Measurements from ENCODE around the gene GNG2.

DNA sequence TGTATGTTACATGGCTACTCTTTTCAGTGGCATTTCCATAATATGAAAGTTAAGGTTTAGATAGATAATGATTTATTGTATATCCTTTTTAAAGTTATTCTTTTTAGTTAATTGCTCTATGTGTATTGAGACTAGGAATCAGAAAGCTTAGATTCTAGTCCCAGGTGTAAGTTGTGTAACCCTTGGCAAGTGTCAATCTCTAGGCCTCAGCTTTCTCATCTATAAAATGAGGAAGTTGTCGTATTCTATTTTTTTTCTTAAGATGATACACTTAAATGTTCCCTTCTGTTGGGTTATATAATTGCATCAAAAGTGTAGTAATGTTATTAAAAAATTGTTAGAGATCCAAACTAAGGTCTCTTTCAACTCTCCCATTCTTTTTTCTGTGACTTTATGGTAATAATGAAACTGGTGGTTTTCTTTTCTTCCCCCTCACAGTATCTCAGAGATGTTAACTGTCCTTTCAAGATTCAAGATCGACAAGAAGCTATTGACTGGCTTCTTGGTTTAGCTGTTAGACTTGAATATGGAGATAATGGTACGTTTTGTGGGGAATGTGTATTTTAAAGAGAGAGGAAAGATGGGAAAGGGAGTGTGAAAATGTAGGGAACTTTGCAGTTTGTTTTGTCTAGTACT, 133.0 kb downstream of the GNG2 start:
- TF ChIP-seq, protein P1, sequence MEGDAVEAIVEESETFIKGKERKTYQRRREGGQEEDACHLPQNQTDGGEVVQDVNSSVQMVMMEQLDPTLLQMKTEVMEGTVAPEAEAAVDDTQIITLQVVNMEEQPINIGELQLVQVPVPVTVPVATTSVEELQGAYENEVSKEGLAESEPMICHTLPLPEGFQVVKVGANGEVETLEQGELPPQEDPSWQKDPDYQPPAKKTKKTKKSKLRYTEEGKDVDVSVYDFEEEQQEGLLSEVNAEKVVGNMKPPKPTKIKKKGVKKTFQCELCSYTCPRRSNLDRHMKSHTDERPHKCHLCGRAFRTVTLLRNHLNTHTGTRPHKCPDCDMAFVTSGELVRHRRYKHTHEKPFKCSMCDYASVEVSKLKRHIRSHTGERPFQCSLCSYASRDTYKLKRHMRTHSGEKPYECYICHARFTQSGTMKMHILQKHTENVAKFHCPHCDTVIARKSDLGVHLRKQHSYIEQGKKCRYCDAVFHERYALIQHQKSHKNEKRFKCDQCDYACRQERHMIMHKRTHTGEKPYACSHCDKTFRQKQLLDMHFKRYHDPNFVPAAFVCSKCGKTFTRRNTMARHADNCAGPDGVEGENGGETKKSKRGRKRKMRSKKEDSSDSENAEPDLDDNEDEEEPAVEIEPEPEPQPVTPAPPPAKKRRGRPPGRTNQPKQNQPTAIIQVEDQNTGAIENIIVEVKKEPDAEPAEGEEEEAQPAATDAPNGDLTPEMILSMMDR (IDR thresholded peaks at IDR 0.05) = no peak
- TF ChIP-seq EP300 (IDR thresholded peaks at IDR 0.05; ENCODE audit: low read depth) = no peak
- no peak for TF ChIP-seq POLR2A (IDR thresholded peaks at IDR 0.05)
- TF ChIP-seq POLR2AphosphoS5 (IDR thresholded peaks at IDR 0.05) = no peak

All from transverse colon (tissue), 4 donors.